ENCODE data around the gene SOX18.

DNA sequence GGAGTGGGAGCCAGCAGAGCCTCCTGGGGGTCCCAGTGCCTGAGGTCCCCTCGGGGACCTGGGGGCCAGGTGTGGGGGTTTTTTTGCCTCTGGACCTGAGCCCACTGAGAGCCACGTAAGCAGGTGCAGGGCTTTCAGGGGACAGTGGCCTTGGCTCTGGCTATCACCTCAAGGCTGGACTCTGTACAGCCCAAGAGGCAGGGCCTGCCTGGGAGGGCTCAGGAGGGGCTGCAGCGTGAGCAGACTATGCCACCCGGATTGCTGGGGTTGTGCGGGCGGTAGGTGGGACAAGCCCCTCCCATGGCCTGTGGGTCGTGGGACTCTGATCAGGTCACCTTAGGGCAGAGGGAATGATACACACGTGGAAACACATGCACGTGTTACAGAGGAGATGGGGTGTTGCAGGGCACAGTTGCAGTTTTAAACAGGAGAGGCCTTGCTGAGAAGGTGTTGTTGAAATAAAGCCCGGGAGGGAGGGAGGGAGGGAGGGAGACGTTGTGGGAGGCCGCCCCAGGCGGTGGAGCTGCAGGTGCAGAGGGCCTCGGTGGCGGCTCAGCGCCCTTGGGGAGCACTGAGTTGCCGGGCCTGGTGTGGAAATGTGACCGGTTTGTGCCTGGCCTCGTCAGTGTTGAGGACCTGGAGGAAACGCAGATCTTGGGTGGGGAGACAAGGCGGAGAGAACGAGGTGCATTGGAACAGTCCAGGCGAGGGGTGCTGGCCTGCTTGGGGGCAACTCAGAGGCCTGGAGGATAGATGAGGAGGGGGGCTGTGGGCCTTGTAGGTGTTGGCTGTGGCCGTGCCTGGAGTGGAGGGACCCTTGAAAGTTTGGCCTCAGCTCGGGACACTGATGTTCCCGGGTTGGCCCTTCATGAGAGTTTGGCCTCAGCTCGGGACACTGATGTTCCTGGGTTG lies 15.9 kb upstream of the SOX18 start:
- TF ChIP-seq TAF1 (IDR thresholded peaks at IDR 0.05; ENCODE audit: borderline replicate concordance, insufficient read depth, low read length) = no peak
- no peak for TF ChIP-seq POLR2AphosphoS5 (IDR thresholded peaks at IDR 0.05; ENCODE audit: low read depth, low read length)
- TF ChIP-seq SIN3A (IDR thresholded peaks at IDR 0.05; ENCODE audit: borderline replicate concordance, insufficient read depth, low read length) = no peak
- TF ChIP-seq, protein P1, sequence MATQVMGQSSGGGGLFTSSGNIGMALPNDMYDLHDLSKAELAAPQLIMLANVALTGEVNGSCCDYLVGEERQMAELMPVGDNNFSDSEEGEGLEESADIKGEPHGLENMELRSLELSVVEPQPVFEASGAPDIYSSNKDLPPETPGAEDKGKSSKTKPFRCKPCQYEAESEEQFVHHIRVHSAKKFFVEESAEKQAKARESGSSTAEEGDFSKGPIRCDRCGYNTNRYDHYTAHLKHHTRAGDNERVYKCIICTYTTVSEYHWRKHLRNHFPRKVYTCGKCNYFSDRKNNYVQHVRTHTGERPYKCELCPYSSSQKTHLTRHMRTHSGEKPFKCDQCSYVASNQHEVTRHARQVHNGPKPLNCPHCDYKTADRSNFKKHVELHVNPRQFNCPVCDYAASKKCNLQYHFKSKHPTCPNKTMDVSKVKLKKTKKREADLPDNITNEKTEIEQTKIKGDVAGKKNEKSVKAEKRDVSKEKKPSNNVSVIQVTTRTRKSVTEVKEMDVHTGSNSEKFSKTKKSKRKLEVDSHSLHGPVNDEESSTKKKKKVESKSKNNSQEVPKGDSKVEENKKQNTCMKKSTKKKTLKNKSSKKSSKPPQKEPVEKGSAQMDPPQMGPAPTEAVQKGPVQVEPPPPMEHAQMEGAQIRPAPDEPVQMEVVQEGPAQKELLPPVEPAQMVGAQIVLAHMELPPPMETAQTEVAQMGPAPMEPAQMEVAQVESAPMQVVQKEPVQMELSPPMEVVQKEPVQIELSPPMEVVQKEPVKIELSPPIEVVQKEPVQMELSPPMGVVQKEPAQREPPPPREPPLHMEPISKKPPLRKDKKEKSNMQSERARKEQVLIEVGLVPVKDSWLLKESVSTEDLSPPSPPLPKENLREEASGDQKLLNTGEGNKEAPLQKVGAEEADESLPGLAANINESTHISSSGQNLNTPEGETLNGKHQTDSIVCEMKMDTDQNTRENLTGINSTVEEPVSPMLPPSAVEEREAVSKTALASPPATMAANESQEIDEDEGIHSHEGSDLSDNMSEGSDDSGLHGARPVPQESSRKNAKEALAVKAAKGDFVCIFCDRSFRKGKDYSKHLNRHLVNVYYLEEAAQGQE (IDR thresholded peaks at IDR 0.05; ENCODE audit: insufficient read depth in 1 of 2, low read depth in 2 of 2, low read length in 2 of 2) = no peak
- no peak for TF ChIP-seq FOXP2 (optimal IDR thresholded peaks at IDR 0.05; ENCODE audit: borderline replicate concordance, extremely low read depth, extremely low read length, insufficient read depth)
